Activated naive CD4-positive, alpha-beta T cell treated with anti-CD3 and anti-CD28 coated beads, Interleukin-2, amount 50 U/mL, for 72 hours (primary cell): ENCODE data around the gene ZMYM4. TPM values are rescaled to one million over a fixed set of nuclear protein-coding genes. Genes with fewer than 3 reads are reported as not detected.

Experiments
- ATAC-seq, 2 donors: fragments of 150-1000 bp; cut with Tn5 transposase; 2 replicates each; pipeline ENCODE4 v1.10.0; 2021; ENCODE audit warnings: mild to moderate bottlenecking in 2 of 2, moderate library complexity in 2 of 2
- DNase-seq, 2 donors: peaks; one replicate each; pipeline ENCODE4 v3.0.0; 2021 to 2022; ENCODE audit warnings: low spot score in 2 of 2
- H3K27ac Mint-ChIP-seq, 2 donors: one replicate each; pipeline ENCODE4 v1.8.0; 2022; ENCODE audit warnings: mild to moderate bottlenecking in 2 of 2, mixed read lengths in 2 of 2
- H3K36me3 Mint-ChIP-seq, 2 donors: one replicate each; pipeline ENCODE4 v1.8.0; 2022; ENCODE audit warnings: mixed read lengths in 2 of 2
- H3K9me3 Mint-ChIP-seq, 2 donors: one replicate each; pipeline ENCODE4 v1.8.0; 2022; ENCODE audit warnings: mixed read lengths in 2 of 2
- total RNA-seq, 2 donors: library from RNA; stranded (reverse); gene quantifications; one replicate each; pipeline ENCODE4 v1.2.3, GENCODE V29; 2022

The ZMYM4 gene
- total RNA-seq, 2 donors from 2014 or later, result 16.5 to 38.0 TPM

DNA sequence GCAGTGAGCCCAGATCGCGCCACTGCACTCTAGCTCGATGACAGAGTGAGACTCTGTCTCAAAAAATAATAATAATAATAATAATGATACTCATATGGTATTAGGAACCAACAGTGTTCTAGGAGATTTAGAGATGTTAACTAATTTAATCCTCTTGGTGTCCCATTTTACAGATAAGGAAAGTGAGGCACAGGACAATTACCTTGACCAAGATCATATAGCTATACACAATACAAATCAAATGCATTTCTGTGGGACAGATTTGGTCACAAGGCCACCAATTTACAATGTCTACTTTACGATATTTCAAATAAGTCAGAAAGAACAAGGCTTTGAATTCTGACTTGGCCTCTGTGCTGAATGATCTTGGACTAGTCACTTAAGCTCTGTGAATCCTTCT, 2.2 kb upstream of the ZMYM4 start:
- Mint-ChIP-seq H3K36me3 (peaks cover 5 to 6% of the 10 kb centered on the region in 2 donors), H3K9me3 (peaks cover 3 to 4% of the 10 kb centered on the region in 2 donors), H3K27ac (no peak overlapping the region)
- DNase-seq (no peak), ATAC-seq (no peak)

DNA sequence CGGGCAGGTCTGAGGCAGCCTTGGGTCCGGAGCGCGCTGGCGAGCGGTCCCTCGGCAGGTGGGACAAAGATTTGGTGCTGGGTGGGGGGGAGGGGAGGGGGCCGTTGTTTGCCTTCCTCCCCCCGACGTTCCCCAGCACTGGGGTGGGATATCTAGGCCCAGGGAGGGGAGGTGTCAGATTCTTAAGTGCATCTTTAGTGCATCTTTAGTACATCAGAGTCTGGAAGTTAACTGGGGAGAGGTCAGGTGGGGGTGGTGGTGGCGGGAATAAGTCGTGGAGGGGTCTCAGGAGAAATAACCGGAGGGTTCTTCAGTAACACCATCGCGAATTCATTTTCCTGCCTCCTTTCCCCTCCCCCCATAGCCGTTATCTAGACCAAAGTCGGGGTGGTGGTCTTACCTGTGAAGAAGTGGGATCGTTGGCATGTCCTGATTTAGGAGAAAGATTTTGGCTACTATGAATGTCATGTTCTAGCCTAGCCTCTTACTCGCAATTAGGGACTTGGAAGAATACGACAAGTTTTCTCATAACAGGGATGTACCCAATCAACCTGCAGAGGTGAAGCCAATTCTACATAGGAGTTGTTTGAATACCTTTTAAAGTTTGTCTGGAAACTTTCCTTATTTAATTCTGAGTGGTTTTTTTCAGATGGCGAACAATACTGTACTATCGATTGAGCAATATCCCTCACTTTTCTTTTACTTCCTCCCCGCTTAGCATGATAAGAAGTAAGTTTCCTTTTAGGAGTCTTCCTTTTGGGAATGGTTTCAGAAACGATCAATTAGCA, 886 bp downstream of the ZMYM4 start:
- Mint-ChIP-seq H3K27ac (peak overlapping the region; percentile 50 to 87), H3K9me3 (peaks cover 3 to 4% of the 10 kb centered on the region in 2 donors), H3K36me3 (peaks cover 5 to 6% of the 10 kb centered on the region in 2 donors)
- DNase-seq, result peak in 1 of 2 donors; percentile 6
- ATAC-seq, result no peak

DNA sequence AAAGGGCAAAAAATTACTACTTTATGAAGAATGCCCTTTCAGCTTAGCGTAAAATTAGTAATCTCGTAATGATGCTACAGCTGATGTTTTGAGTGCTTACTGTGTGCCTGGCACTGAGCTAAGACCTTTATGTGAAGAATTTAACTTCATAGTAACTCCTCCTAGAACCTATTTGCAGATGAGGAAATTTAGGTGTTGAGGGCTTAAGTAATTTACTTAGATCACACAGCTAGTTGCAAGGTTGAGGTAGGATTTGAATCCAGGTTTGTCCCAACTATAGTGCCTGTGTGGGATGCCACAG, 1.4 kb downstream of the ZMYM4 start:
- Mint-ChIP-seq H3K9me3 (peaks cover 3 to 4% of the 10 kb centered on the region in 2 donors), H3K36me3 (peaks cover 5 to 6% of the 10 kb centered on the region in 2 donors), H3K27ac (peak overlapping the region; percentile 50 to 87)
- DNase-seq, result no peak
- no peak for ATAC-seq

GRCh38 chr1:35270836-35271235, 2.3 kb downstream of the ZMYM4 start:
- DNase-seq, result no peak
- Mint-ChIP-seq H3K36me3 (peaks cover 5 to 6% of the 10 kb centered on the region in 2 donors), H3K27ac (no peak overlapping the region), H3K9me3 (peaks cover 3 to 4% of the 10 kb centered on the region in 2 donors)
- no peak for ATAC-seq

DNA sequence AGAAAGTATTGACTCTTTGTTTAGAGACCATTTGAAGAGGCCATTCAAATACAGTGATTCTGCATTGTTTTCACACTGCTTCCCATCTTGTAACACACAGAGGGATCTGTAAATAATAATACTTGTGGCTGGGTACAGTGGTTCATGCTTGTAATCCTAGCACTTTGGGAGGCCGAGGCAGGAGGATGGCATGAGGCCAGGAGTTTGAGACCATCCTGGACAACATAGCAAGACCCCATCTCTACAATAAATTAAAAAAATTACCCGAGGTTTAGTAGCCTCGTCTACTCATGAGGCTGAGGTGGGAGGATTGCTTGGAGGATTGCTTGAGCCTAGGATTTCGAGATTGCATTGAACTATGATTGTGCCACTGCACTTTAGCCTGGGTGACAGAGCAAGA, 5.7 kb downstream of the ZMYM4 start:
- Mint-ChIP-seq H3K9me3 (peaks cover 0 to 5% of the 10 kb centered on the region in 2 donors), H3K27ac (no peak overlapping the region), H3K36me3 (peaks cover 0 to 22% of the 10 kb centered on the region in 2 donors)
- no peak for DNase-seq
- no peak for ATAC-seq

GRCh38 chr1:35278886-35279554, 10.5 kb downstream of the ZMYM4 start:
- H3K27ac Mint-ChIP-seq, result peak overlapping the region in 1 of 2 donors; percentile 21
- peaks cover 4 to 14% of the 10 kb centered on the region in 2 donors for H3K9me3 Mint-ChIP-seq
- H3K36me3 Mint-ChIP-seq, result peaks cover 10 to 40% of the 10 kb centered on the region in 2 donors
- ATAC-seq (no peak), DNase-seq (no peak)

- H3K9me3 Mint-ChIP-seq, result peaks cover 4 to 14% of the 10 kb centered on the region in 2 donors
- ATAC-seq (no peak), DNase-seq (no peak)
- peaks cover 10 to 45% of the 10 kb centered on the region in 2 donors for H3K36me3 Mint-ChIP-seq
- H3K27ac Mint-ChIP-seq, result peak overlapping the region in 1 of 2 donors; percentile 21
Measured at GRCh38 chr1:35279555-35279904, 11.0 kb downstream of the ZMYM4 start.

DNA sequence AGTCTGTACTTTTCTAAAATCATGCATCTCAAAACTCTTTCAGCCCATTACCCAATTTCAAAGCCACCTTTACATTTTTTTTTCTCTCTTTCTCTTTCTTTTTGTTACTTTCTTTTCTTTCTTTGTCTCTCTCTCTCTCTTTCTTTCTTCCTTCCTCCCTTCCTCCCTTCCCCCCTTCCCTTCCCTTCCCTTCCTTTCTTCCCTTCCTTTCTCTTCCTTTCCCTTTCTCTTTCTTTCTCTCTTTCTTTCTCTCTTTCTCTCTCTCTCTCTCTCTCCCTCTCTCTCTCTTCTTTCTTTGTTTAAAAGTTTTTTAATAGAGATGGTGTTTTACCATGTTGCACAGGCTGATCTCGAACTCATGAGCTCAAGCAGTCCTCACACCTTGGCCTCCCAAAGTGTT, 11.5 kb downstream of the ZMYM4 start:
- peak overlapping the region; percentile 12 to 21 for H3K27ac Mint-ChIP-seq
- no peak for ATAC-seq
- H3K9me3 Mint-ChIP-seq, result peaks cover 4 to 19% of the 10 kb centered on the region in 2 donors
- DNase-seq, result no peak
- H3K36me3 Mint-ChIP-seq, result peaks cover 14 to 50% of the 10 kb centered on the region in 2 donors

- ATAC-seq, result no peak
- DNase-seq, result no peak
- Mint-ChIP-seq H3K27ac (no peak overlapping the region), H3K36me3 (peaks cover 14 to 48% of the 10 kb centered on the region in 2 donors), H3K9me3 (peaks cover 4 to 20% of the 10 kb centered on the region in 2 donors)
Measured at GRCh38 chr1:35281565-35281964, 13.1 kb downstream of the ZMYM4 start.

GRCh38 chr1:35282172-35282571, 13.7 kb downstream of the ZMYM4 start:
- peaks cover 4 to 20% of the 10 kb centered on the region in 2 donors for H3K9me3 Mint-ChIP-seq
- ATAC-seq (no peak), DNase-seq (no peak)
- H3K36me3 Mint-ChIP-seq, result peaks cover 14 to 43% of the 10 kb centered on the region in 2 donors
- H3K27ac Mint-ChIP-seq, result no peak overlapping the region

DNA sequence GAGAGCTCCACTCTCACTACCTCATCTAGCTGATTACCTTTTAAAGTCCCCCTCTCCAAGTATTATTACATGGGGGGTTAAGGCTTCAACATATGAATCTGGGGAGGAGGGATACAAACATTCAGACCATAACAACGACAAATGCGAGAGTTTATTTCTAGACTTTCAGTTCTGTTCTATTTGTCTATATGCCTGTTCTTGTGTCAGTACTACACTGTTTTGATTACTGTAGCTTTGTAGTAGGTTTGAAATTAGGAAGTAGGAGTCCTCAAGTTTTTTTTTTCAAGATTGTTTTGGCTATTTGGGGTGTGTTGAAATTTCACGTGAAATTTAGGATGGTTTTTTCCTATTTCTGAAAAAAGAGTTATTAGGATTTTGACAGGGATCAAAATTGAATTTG, 16.3 kb downstream of the ZMYM4 start:
- Mint-ChIP-seq H3K27ac (no peak overlapping the region), H3K9me3 (peaks cover 0 to 15% of the 10 kb centered on the region in 2 donors), H3K36me3 (peaks cover 9 to 29% of the 10 kb centered on the region in 2 donors)
- DNase-seq (no peak), ATAC-seq (no peak)

GRCh38 chr1:35285771-35286606, 17.5 kb downstream of the ZMYM4 start:
- H3K27ac Mint-ChIP-seq, result peak overlapping the region in 1 of 2 donors; percentile 70
- ATAC-seq (peak in 1 of 2 donors; percentile 76), DNase-seq (no peak)
- H3K9me3 Mint-ChIP-seq, result peaks cover 0 to 10% of the 10 kb centered on the region in 2 donors
- H3K36me3 Mint-ChIP-seq, result peaks cover 8 to 21% of the 10 kb centered on the region in 2 donors

DNA sequence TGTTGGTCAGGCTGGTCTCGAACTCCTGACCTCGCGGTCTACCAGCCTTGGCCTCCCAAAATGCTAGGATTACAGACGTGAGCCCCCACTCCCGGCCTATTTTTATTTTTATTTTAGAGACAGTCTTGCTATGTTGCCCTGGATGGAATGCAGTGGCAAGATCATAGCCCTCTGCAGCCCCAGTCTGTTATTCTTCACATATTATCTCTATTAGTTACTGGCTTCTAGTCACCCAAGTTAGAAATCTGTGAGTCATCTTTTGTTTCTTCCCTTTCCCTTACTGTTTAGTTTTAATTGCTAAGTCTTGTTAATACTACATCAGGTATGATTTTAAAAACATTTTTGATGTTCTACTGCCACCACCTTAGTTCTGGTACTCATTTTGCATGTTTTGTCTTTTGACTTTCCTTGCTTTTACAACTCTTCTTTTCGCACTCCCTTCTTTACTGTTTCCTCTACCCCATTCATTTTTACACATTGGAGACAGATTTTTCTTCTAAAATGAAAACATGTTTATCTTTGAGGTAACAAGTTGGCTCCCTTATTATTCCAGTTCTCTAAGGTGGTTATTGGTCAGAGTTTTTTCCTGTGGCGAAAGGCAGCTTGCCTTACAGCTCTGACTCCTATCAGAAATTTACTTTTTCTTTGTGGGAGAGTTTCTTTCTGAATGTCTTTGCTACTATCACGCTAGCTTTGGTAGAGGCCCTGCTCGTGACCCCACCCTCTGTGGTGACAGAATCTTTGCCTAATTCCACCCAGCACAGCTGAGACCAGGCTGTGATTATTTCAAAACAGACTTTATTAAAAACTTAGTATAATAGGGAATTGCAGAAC, 19.5 kb downstream of the ZMYM4 start:
- Mint-ChIP-seq H3K9me3 (peaks cover 0 to 6% of the 10 kb centered on the region in 2 donors), H3K27ac (no peak overlapping the region), H3K36me3 (peaks cover 4 to 14% of the 10 kb centered on the region in 2 donors)
- DNase-seq (no peak), ATAC-seq (peak; percentile 64 to 71)

DNA sequence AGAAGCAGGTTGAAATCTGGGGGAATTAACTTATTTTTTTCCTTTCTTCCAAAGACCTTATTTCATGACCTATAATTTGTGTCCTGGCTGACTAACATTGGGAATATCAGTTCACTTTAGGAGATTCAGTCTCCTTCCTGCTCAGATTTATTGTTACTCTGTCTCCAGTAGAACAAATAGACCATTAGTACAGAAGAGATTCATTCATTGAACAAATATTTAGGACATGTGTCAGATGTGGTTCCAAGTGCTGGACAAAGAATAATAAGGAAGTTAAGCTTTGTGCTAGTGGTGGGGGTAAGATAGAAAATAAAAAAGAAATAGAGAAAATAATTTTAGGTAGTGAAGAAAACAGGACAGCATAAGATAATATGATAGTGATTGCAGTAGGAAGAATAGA, 20.3 kb downstream of the ZMYM4 start:
- no peak overlapping the region for H3K27ac Mint-ChIP-seq

DNA sequence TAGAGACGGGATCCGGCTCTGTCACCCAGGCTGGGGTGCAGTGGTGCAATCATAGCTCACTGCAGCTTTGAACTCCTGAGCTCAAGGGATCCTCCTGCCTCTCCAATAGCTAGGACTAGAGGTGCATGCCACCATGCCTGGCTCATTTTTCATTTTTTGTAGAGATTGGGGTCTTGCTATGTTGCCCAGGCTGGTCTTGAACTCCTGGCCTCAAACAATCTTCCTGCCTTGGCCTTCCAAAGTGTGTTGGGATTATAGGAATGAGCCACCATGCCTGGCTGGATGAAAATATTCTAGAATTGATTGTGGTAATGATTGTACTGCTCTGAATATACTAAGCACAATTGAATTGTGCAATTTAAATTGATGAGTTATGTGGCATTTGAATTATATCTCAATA, 21.9 kb downstream of the ZMYM4 start:
- Mint-ChIP-seq H3K9me3 (no peaks in the 10 kb centered on the region), H3K27ac (no peak overlapping the region), H3K36me3 (no peaks in the 10 kb centered on the region)
- ATAC-seq, result no peak
- DNase-seq, result no peak

More for the DNA sequence above, 20.3 kb downstream of the ZMYM4 start:
- H3K9me3 Mint-ChIP-seq, result peaks cover 0 to 6% of the 10 kb centered on the region in 2 donors
- peaks cover 4 to 14% of the 10 kb centered on the region in 2 donors for H3K36me3 Mint-ChIP-seq
- ATAC-seq (no peak), DNase-seq (no peak)

DNA sequence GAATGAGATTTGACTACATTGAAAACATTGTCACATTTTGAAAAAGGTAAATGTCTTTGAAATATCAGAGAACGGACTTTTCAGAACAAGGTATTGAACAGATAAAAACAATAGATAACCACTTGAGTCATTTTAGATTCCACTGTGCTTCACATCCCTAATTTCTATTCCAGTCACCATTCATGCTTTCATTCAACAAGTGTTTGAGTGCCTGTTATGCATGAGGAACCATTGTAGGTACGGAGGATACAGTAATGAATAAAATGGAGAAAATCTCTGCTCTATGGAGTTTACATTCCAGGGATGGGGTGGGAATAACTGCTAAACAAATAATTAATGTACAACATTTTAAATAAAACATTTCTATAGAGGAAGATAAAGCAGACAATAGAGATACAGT, 26.3 kb downstream of the ZMYM4 start:
- peak overlapping the region in 1 of 2 donors; percentile 37 for H3K27ac Mint-ChIP-seq
- no peaks in the 10 kb centered on the region for H3K9me3 Mint-ChIP-seq
- ATAC-seq (no peak), DNase-seq (no peak)
- H3K36me3 Mint-ChIP-seq, result no peaks in the 10 kb centered on the region
